ENCODE measurements around the gene ARHGEF4.

The ARHGEF4 gene, protein sequence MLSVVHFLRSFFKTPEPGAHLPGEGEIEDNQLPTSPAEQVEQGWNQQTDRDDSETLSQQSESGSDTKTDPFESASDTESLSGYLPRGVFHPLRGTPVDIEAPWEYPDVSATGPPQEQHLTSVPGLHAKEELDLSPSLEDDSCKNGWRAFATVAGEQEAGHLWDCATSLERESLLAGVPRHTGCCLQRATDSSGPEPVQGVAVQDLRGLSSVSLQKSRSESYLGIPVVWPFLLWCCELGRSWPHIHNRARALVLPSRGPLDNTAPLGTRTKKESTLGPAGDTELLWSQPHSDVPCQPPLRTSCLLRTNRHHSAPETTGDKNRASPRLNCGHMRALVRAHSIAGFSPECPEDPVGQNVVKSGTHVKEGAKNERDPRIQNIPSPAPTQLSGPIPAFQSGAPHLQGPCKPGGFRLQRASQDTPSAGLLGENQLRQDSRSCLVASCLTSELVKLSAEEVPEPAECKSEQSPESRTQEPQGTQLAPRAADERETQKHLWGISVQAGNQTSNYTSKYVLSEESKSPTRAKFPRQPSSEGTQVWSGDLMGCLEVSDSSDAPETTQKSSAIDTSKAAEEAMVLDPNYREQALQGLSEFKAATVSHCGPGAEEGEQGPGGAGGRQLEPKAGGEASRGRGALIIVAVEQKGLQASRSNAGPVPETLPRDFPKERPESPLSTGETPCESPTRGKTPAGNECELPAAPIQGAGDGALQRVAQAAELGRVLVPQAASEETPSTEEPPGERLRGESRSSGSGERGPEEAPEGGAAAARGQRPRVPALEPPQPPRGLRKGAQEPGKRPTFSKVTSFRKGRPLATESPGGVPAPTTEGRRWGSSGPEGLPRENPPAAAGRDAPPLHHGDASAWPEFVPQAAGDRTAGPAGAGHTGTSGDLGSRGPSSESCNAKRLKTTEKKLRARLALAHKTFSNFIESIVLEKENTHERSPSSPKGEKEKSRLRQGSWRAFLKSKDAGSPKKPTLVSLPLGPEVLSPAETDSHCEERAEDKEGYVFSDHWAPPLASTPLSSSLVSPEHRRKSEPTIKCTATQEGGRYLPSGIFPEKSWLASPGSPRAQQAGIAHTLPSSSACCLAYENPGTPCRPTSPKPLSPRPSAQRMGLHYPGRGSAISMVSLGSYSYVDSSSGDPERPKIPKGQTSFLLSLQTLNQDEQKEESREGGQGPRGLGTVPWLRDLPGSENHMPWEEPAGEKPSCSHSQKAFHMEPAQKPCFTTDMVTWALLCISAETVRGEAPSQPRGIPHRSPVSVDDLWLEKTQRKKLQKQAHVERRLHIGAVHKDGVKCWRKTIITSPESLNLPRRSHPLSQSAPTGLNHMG (N-terminal part only)

DNA sequence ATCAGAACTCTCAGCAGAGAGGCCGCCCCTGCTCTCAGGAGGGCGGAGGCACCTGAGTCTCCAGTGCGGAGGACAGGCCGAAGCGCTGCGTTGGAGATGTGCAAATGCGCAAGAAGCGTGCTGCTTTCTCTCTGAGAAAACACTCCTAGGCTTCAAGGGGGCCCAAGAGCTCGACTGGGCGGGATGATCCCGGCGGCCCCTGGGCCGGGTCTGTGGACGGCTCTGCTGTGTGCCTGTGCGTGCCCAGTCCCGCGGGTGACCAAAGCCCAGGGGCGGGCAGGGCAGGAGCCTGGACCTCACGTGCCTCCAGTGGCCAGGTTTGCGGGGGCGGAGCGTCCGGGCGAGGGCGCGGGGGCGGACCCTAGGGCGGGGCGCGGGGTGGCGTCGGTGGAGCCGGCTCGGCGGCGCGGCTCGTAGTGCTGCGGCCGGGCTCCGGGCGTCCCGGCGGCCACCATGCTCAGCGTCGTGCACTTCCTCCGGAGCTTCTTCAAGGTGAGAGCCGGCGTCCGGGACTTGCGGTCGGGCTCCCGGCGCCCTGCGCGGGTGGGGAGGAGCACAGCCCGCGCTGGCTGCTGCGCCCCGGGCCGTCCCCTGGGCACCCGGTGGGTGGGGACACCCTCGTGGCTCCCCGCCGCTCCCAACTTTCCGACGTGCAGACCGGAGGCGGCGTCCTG, at the start of gene ARHGEF4:
Gene ARHGEF4 (plus strand): TSS at position 414 of the 674 bp plus-strand sequence. CDS start 40 bp downstream, at position 454.
- H3K4me3 ChIP-seq (ENCODE audit: low read depth, low read length): peak within 1 kb of the TSS; percentile 29
- DNase-seq (ENCODE audit: low read depth): no peak

DNA sequence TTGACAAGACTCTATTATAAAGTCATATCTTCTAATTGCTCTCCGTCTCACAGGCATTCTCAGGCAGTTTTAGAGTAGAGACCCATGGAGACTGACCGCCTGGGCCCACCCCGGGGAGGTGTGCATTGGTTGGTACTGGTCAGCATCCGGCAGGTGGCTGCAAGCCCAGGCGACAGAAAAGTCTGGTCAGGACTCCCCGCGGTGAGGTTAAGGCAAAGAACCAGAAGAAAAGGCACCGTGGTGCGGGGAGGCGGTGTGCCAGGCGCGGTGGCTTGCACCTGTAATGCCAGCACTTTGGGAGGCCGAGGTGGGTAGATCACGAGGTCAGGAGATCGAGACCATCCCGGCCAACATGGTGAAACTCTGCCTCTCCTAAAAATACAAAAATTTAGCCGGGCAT, 48.9 kb upstream of the ARHGEF4 start:
- DNase-seq (ENCODE audit: low read depth): no peak
- H3K4me3 ChIP-seq (ENCODE audit: low read depth, low read length): no peak overlapping the region

DNA sequence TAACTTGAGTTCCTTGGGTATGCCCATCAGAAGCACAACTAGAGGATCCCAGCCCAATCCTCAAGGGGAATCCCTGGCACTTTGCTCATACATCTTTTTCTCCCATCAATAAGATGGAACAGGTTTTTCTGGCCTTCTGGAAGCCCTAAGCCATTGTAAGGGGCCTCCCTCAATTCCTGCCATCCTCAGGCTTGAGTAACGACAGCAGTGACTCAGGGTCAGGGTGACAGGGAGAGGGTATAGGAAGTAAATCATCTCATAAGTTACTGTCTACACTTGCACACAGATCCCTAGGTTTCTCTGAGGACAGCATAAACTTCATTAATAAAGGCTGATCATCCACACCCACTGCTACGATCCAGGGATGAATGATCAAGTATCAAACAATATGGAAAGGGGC, 46.4 kb upstream of the ARHGEF4 start:
- DNase-seq (ENCODE audit: low read depth): no peak

DNA sequence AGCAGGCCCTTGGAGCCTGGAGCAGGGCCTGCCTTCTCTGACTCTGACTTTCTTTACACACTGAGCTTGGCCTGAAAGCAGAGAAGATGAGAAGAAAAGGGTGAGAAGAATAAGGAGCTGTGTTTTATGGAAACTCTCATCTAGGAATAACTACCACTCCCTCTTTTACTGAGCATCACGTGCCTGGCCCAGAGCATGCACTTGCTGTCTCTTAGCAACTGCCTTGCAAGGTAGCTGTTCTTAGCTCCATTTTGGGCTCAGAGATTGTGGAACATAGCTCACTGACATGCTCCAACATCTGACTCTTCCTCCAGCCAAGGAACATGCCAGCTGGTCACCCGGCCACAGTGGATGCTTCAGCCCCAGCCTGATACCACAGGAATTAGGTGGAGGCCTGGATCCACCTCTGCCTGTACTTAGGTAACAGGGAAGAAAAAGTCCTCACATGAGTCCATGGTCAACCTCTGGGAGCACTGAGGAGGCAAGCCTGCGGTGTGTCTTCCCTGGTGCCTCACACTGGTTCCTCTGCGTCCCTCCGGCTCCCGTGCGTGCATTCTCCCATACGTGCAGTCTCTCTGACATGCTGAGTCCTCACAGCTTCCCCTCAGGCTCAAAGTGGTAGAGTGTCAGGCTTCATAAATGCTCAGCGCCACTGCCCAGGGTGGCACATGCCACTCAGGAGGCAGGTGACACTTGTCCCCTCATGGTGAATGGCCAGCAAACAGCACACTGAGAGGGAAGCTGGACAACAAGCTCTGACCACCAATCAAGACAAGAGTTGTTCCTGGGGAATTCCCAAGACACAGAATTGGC, 45.7 kb upstream of the ARHGEF4 start:
- DNase-seq (ENCODE audit: low read depth): no peak
- no peak overlapping the region for H3K4me3 ChIP-seq (ENCODE audit: low read depth, low read length)

More for the DNA sequence above, 46.4 kb upstream of the ARHGEF4 start:
- H3K4me3 ChIP-seq (ENCODE audit: low read depth, low read length): no peak overlapping the region

DNA sequence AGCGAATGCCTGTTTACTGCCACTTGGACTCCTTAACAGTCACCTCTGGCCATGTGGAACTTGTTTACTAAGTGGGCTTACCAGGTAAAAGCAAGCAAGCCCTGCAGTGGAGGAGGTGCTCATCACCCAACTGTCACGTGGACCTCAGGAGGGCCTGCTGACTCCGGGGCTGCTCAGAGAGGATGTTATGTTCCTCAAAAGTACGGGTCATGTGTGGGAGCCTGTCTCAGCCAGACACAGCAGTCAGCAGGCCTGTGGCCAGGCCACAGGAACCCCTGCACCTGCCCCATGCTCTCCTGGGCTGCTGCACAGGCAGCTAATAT, 45.1 kb upstream of the ARHGEF4 start:
- no peak for DNase-seq (ENCODE audit: low read depth)
- no peak overlapping the region for H3K4me3 ChIP-seq (ENCODE audit: low read depth, low read length)

DNA sequence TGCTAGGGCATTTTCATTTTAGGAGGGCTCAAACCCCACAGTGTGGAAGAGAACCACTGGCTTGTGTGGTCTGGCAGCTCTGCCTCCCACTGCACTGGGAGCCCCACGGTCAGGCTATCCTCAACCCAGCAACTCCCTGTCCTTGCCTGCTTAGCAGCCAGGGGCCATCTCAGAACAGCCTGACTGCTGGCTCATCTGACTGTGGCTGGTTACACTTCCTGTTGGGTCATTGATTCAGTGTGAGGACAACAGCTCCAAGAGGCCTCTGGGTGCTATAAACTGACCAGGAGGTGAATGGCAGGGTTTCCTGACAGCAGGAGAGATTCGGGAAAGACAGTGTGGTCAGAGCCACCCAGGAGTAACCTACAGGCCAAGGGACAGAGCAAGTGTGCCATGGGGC, 41.3 kb upstream of the ARHGEF4 start:
- no peak overlapping the region for H3K4me3 ChIP-seq (ENCODE audit: low read depth, low read length)
- DNase-seq (ENCODE audit: low read depth): no peak

DNA sequence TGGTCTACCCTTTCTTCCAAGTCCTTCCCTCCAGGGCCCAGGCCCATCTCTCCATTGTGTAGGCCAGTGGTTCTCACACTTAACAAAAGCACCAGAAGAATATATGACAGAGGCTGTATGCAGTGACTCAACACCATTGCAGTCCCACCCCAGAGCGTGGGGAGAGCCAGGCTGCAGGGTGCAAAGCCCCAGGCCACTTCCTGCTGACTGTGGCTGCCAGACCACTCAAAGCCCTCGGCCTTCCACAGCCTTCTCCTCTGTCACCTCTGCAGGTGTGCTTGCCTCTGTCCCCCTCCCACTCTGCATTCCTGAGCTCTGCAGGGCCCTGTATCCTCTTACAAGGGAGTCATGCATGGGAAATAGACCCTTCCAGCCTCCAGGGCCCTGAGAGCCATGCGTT, 40.4 kb upstream of the ARHGEF4 start:
- H3K4me3 ChIP-seq (ENCODE audit: low read depth, low read length): no peak overlapping the region
- no peak for DNase-seq (ENCODE audit: low read depth)

DNA sequence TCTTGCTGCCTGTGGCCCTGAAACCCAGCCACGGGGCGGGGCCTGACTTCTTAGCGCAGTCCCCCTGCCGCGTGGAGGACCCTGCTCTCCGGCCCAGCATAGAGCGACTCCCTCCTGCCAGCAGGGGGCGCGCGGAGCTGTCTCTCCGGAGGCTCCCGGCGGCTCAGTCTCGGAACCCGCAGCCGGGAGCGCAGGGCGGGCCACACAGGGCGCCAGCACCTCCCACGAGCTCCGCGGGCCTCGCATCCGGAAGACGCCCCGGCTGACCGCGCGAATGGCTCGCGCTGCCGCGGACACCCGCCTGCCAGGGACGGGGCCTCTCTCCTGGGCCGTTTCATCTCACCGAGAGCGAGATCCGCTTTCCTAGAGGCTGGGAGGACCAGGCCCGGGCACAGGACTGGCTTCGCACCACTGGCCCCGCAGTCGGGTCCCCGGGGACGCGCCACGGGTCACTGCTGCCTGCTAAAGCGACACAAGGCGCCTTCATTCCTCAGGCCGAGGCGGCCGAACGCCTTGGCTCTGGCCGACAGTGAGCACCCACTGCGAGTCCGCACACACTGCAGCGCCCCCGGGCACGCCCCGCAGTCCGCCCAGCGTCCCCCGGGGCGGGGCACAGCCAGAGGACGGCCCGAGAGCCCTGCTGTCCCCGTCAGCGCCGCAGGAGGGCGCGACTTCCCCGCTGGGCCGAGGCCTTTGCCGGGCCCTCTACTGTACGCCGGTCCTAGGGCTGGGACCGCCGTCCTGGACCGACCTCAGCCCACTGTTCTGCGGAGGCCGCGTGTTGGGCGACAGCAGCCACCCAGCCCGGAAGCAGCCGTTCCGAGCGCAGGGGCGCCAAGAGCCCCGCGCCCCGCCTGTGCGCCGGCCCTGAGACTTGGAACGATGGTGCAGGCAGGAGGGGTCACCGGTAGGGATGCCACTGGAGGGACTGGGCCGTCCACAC, 39.0 kb upstream of the ARHGEF4 start:
- H3K4me3 ChIP-seq (ENCODE audit: low read depth, low read length): peak overlapping the region; percentile 79
- peak; percentile 39 for DNase-seq (ENCODE audit: low read depth)

DNA sequence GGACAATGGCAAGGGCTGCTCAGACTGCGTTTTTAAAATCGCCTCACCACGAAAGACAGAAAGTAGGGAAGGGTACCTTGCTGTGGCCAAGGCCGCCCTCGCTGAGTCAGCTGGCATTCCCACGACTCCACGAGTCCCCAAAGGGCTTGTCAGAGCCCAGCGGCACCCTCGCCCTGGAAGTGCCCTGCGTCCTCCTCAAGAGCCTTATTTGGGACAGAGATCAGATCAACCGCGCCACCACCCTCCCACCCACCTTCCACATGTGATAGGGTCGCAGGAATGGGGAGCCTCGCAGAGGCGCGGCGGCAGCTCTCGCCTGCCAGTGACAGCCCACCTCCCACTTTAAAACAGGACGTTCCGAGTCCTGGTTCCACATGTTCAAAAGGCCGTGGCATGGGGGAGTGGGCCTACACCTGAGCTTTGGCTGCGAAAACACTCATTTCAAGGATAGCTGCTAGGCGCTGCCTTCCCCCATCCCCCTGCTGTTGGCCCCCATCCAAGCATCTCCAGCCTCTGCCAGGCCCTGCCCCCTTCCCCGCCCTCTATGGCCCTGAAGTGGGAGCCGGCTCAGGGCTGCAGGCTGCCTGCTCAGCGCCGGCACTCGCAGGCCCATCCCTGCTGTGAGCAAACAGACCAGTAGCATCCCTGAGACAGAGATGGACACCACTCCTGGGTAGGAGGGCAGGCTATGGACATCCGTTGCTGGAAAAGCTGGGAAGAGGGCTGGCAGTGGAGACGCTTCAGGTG, 38.1 kb upstream of the ARHGEF4 start:
- peak overlapping the region; percentile 79 for H3K4me3 ChIP-seq (ENCODE audit: low read depth, low read length)
- DNase-seq (ENCODE audit: low read depth): no peak

DNA sequence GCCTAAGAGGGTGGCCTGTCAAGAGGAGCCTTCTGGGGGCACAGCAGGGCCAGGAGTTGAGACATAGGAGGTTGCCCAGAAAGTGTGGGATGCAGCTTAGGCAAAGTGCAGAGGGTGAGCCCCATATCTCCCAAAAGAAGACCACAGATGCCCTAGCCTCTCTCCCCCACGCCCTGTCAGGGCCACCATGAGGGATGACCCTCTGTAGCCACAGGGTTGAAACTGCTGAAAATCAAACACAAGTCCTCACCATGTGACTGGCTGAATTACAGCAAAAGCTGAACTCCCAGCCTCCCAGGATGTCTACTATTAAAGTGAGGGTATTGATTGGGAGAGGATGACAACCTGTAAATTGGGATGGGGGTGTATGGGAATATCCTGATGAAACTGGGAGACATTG, 37.4 kb upstream of the ARHGEF4 start:
- no peak for DNase-seq (ENCODE audit: low read depth)
- H3K4me3 ChIP-seq (ENCODE audit: low read depth, low read length): no peak overlapping the region

DNA sequence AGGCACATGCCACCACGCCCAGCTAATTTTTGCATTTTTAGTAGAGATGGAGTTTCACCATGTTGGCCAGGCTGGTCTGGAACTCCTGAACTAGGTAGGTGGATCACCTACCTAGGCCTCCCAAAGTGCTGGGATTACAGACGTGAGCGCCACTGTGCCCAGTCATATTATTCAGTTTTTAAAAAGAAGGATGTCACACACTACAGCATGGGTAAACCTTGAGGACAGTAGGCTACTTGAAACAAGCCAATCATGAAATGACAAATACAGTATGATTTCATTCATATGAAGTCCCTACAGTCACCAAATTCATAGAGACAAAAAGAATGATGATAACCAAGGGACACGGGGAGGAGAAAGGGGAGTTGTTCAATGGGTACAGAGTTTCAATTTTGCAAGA, 31.1 kb upstream of the ARHGEF4 start:
- H3K4me3 ChIP-seq (ENCODE audit: low read depth, low read length): no peak overlapping the region
- no peak for DNase-seq (ENCODE audit: low read depth)

DNA sequence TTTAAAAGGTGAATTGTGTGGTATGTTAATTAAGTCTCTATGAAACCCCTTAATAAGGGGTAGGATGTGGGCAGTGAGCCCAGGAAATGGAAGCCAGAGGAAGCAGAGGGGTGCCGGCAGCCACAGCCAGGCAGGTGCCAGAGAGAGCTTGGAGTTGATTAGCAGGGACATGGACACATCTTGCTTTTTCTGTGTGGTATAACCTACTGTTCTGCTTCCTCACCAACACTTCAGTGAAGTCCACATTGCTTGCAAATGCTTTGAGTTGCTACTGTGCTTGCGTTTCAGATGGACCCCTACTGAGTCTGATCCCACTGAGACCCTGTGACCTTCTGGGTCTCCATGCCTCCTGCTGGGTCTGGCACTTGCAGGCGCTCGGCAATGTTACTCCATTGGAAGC, 30.3 kb upstream of the ARHGEF4 start:
- H3K4me3 ChIP-seq (ENCODE audit: low read depth, low read length): no peak overlapping the region
- no peak for DNase-seq (ENCODE audit: low read depth)

DNA sequence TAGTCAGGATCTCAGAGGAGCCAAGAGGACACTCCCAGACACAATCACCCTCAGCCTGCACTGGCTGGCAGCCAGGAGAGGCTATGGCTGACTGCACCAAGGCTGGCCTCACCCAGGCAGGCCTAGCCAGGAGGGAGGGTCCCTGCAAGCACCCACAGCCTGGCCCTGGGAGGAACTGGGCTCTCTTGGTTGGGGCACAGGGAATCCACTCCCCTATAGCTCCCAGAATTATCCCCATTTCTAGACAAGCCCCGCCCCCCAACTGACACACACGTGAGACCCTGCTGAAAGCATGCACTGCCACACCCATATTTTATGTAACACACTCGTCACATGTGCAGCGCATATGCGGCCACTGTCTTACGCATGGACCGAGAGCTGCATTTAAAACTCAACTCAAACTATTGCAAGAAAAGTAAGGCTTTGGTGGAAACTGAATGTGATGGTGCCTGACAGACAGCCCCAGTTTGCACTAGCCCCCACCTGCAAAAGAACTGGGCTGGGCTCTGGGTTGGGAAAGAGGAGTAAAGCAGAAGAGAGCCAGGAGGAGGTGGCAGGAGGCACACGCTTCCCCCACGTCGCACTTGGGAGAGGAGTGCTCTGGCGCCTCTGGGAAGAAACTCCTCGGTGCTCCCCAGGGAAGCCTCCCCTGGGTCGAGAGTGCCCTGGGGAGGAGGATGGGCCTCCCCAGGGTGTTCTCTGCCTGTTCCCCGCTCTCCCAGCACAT, 28.9 kb upstream of the ARHGEF4 start:
- DNase-seq (ENCODE audit: low read depth): no peak
- H3K4me3 ChIP-seq (ENCODE audit: low read depth, low read length): no peak overlapping the region

DNA sequence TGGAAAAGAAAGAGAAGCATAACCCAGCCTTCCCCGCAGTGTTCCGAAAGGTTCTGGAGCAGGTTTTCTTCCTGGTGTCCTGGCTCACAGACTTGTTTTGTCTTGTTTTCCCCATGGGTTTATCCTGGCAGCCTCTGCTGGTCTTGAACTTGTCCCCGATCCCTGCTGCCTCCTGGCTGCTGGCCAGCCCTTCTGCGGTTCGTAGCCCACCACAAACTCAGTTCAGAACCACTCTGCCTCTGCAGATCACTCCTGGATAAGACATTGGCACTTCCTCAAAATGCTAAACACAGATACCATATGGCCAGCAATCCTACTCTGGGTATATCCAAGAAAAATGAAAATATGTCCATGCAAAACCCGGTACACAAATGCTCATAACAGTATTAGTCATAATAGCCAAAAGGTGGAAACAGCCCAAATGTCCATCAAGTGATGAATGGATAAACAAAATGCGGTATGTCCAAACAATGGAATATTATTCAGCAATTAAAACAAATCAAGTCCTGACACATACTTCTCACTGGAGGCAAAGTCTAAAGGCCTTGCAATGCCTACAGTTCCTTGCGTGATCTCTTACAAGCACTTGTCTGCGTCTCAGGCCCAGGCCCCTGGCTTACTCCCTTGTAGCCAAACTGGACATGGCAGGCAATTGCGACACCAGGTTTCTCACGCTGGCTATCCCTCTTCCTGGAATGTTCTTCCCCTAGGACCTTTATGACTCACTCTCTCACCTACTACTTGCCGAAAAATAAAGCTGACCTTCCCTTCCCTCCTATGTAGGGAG, 28.0 kb upstream of the ARHGEF4 start:
- no peak for DNase-seq (ENCODE audit: low read depth)
- no peak overlapping the region for H3K4me3 ChIP-seq (ENCODE audit: low read depth, low read length)

DNA sequence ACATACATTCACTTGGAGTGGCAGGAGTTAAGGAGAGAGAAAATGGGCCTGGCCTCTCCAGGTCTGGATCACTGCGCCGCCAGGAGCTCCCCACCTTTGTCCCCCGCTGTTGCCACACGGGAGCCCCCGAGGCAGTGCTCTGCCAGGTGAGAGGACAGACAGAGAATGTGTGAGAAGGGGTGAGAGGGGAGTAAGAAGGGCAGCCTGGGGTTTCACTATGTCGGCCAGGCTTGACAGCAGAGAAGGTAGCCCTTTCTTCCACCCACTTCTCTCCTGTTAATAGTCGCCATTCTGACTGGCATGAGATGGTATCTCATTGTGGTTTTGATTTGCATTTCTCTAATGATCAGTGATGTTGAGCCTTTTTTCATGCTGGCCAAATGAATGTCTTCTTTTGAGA, 26.2 kb upstream of the ARHGEF4 start:
- DNase-seq (ENCODE audit: low read depth): no peak

DNA sequence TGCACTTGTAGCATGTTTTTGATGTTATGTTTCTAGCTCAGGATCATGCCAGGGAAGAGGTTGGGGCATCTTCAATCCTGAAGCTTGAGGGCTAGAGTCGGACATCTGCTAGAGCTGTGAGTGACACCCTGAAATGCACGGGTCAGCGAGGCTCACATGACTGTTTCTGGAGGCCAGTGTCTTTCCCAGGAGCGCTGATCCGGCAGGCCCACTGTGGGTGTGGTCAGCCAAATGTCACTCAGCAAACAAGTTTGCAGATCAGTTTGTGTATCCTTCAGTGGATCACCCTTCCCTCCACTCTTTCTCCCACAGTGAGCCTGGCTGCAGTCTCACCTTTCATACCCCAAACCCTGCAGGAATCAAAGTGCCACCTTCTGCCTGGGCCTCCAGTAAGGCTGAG, 23.0 kb upstream of the ARHGEF4 start:
- no peak overlapping the region for H3K4me3 ChIP-seq (ENCODE audit: low read depth, low read length)
- no peak for DNase-seq (ENCODE audit: low read depth)

More for the DNA sequence above, 26.2 kb upstream of the ARHGEF4 start:
- no peak overlapping the region for H3K4me3 ChIP-seq (ENCODE audit: low read depth, low read length)
